ENCODE data around the gene LMX1A. TPM values are rescaled to one million over a fixed set of nuclear protein-coding genes. Genes with fewer than 3 reads are reported as not detected.

Gene LMX1A
- polyA plus RNA-seq, 5 donors, result 0.04 to 0.07 TPM; not detected in 3

DNA sequence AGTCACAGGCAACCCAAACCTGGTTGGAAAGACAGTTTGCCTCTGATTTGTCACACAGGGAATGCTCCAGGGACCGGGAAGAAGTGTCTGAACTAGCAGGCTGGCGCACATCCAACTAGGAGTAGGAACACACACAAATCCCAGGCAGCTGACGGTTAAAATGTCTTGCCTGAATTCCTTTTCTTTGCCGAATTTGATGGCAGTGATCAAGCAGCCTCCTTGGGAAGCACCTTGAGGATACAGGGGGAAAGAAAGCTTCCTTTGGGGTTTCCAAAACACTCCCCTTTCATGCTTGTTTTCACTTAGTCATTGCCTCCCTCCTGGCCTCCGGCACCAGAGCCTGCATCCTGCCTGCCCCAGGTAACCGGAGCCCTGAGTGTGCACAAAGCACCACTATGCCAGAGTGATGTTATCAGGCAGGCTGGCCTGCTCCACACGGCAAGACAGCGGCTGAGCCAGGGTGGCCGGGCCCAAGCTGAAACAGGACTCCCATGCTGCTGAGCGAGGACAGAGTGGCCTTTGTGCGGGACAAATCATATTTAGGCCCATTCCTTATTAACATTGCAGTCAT is 193.8 kb downstream of the LMX1A start:
- DNase-seq, result peak in 1 of 2 donors; percentile 15

- DNase-seq, result no peak
Observed at GRCh38 chr1:165161130-165161529, 195.4 kb downstream of the LMX1A start.

- no peak for DNase-seq
Observed at GRCh38 chr1:165153182-165153581, 203.3 kb downstream of the LMX1A start.

DNA sequence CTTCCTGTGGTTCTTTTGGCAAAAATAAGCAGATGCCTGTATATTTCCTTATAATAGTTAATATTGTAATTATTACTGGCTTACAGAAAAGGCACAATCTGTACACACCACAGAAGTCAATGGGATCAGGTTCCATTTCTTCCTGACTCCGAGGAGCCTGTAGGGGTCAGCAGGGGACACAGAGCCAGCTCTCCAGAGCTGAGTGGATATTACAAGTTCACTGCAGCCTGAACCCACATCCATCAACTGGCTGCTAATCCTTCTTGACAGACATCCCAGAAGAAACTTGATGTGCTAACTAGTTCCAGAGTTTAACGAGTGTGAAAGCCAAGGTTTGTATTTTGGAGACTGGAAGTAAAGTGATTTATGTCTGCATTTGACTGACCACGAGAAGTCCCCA is 203.8 kb downstream of the LMX1A start:
- DNase-seq, result no peak

DNA sequence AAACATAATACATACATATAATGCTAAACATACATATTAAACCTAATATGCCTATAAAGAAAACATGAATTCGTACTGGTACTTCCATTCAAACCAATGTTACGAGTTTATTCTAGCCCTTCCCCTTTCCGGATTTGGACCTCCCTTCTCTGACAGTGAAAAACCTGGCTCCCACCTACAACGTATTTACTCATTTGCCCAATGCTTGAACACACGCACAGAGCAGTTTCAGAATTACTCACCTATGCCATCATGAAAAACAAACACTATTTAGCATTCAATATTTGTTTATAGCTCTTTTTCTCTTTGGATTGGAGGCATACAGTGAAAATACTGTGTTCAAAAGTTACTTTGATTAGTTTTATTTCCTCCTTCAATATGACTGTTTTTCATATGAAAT is 204.4 kb downstream of the LMX1A start:
- DNase-seq, result no peak

Other genes starting within 250 kb of the LMX1A start
- gene RXRG, start 88.4 kb upstream of the LMX1A start, polyA plus RNA-seq (ENCODE audit: insufficient read depth in 1 of 5, insufficient read length in 5 of 5, low replicate concordance in 1 of 5), result 10 to 100 TPM; 12.0 to 19.3 (median 15.4) TPM
- gene LRRC52, start 187.3 kb upstream of the LMX1A start, polyA plus RNA-seq (ENCODE audit: insufficient read depth in 1 of 5, insufficient read length in 5 of 5, low replicate concordance in 1 of 5), result under 1 TPM in 1 of 5 donors, not detected in 4; 0.11 TPM

Data from right lung (tissue), 5 donors.